Stimulated activated CD8-positive, alpha-beta memory T cell treated with anti-CD3 and anti-CD28 coated beads, Interleukin-7, amount 100 ng/mL, for 48 hours (primary cell): ENCODE measurements around the gene MCM7.

ENCODE experiments used
- DNase-seq, 2 donors: peaks; one replicate each; pipeline ENCODE4 v3.0.0-alpha.2; 2020; ENCODE audit warnings: low read depth in 1 of 2; ENCODE audit errors: extremely low read depth in 1 of 2

MCM7 gene

DNA sequence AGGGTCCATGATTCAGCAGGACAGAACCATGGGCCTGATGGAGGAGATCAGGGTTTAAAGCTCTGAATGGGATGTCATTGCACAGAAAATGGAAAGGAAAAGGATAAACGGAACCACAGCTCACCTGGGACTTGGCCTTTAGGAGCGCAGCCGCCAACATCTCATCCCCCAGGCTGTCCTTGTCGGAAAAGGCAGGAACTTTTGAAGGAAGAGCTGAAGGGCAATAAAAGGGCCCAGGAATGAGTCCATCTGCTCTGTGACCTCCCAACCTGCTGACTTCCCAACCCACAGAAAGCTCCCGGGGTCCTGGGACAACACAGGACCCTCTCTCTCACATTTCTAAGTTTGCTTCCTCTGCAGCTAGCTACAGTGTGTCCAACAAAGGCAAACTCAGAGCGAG lies 25.8 kb downstream of the MCM7 start:
- DNase-seq: no peak

GRCh38 chr7:100074841-100075240 lies 26.4 kb downstream of the MCM7 start:
- DNase-seq: no peak

DNA sequence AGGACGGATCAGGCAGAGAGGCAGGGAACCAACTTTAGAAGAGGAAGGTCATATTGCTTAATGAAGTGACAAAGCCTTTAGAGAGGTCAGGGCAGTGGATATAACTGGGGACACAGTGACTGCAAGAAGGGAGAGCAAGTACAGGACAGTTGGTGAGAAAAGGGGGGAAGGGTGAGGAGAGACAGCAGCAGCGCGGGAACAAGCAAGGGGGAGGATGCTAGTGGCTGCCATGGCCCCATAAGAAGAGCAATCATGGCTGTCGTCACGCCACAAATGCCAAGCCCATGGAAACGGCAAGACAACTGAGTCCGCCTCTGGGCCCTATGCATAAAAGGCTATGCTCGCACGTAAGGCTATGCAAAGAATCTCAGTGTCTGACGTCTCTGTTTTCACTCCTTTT lies 28.7 kb downstream of the MCM7 start:
- DNase-seq: no peak

GRCh38 chr7:100071018-100071723 lies 30.0 kb downstream of the MCM7 start:
- DNase-seq: no peak

DNA sequence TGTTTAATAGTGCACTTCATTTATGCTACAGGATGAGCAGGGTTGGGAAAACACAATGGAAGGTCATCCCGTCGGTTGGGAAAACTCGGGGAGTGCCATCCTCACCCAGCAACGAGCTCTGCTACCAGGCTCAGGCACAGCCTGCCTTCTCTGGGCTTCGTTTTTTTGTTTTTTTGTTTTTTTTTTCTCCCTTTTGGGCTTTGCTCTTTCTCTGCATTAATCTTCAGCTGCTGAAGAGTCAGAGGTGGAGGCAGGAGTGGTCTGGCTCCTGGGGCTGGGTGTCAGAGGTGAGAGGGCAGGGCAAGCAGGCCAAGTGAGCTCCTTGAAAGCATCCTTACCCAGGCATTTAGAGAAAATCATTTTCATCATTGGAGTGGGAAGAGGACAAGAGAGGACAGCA lies 31.2 kb downstream of the MCM7 start:
- DNase-seq: no peak

GRCh38 chr7:100066953-100067352 lies 34.2 kb downstream of the MCM7 start:
- no peak for DNase-seq

GRCh38 chr7:100065452-100066186 lies 35.6 kb downstream of the MCM7 start:
- no peak for DNase-seq

GRCh38 chr7:100064162-100064561 lies 37.0 kb downstream of the MCM7 start:
- DNase-seq: no peak

- no peak for DNase-seq
These were observed 37.8 kb downstream of the MCM7 start for GRCh38 chr7:100063376-100063775.

DNA sequence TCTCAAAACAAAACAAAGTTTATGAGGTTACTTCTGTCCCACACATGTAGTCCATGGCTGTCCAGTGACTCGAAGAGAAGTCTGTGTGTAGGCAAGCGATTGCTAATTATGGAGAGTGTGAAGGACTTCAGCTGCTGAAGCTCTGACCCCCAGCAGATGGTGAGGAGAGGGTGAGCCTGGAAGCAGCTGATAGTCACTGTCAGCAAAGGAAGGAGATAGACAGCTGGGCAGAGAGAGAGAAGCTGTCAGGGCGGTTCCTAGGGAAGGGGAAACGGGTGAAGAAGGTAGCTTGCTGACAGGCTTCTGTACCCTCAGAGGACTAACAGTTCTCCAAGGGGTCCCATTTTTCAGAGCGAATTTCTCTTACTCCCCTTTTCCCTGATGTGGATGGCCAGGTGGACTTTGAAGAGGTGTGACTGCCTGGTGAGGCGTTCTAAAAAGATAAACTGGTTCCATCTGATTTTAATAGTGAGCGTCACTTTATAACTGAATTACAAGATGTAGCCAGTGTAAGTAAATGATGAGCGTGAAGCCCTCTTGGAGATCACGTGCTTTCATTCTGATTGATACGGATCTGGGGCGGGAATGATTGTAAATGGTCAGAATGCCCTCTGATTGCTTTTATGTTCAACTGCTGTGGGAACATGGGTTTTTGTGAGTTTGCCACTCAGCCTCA lies 39.5 kb downstream of the MCM7 start:
- DNase-seq: no peak

- DNase-seq: no peak
These were observed 41.9 kb downstream of the MCM7 start for GRCh38 chr7:100059251-100059739.

DNA sequence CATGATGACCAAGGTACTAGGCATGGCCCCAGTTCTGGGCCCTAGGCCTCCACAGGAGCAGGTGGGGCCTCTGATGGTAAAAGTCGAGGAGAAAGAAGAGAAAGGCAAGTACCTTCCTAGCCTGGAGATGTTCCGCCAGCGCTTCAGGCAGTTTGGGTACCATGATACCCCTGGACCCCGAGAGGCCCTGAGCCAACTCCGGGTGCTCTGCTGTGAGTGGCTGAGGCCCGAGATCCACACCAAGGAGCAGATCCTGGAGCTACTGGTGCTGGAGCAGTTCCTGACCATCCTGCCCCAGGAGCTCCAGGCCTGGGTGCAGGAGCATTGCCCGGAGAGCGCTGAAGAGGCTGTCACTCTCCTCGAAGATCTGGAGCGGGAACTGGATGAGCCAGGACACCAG lies 44.2 kb downstream of the MCM7 start:
- DNase-seq: no peak

- no peak for DNase-seq
These were observed 48.0 kb downstream of the MCM7 start for GRCh38 chr7:100053215-100053614.

GRCh38 chr7:100051611-100052010 lies 49.6 kb downstream of the MCM7 start:
- DNase-seq: no peak

- DNase-seq: peak; percentile 70 to 72
These were observed 51.5 kb downstream of the MCM7 start, which contains the start of gene ZSCAN21 for GRCh38 chr7:100049441-100050291. ZSCAN21 (plus strand) TSS chr7:100049774; CDS start chr7:100057007, 7,233 bp downstream.

DNA sequence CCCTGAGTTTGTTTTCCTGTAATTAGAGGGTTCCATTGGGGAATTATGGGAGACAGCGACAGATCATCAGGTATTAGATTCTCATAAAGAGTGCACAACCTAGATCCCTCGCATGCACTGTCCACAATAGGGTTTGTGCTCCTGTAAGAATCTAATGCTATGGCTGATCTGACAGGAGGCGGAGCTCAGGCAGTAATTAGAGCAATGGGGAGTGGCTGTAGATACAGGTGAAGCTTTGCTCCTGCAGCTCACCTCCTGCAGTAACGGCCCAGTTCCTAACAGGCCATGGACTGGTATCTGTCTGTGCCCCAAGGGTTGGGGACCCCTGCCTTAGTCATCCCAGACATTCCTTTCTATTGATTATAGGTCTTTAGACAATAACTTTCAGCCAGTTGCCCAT lies 52.5 kb downstream of the MCM7 start:
- DNase-seq: no peak

GRCh38 chr7:100044718-100045117 lies 56.5 kb downstream of the MCM7 start:
- no peak for DNase-seq
